Activated CD8-positive, alpha-beta T cell treated with anti-CD3 and anti-CD28 coated beads for 36 hours (primary cell): Measurements from ENCODE around the gene REL. TPM values are rescaled to one million over a fixed set of nuclear protein-coding genes. Genes with fewer than 3 reads are reported as not detected.

Experiments
- ATAC-seq: fragments of 200-7000 bp; cut with Tn5 transposase; one replicate; pipeline ENCODE4 v1.10.0; 2021; ENCODE audit warnings: mild to moderate bottlenecking, moderate library complexity
- CTCF ChIA-PET: fragments of 350-600 bp; sonication (Branson Sonifier 250); formaldehyde crosslinking; loops from one replicate; lab custom pipeline; 2021; ENCODE audit warnings: antibody characterized with exemption; lab: Charles Lee
- POLR2A ChIA-PET: fragments of 350-600 bp; sonication (Branson Sonifier 250); formaldehyde crosslinking; loops from one replicate; lab custom pipeline; 2021; ENCODE audit warnings: antibody characterized with exemption; lab: Charles Lee
- DNase-seq: peaks from one replicate; pipeline ENCODE4 v3.0.0-alpha.2; 2020
- H3K27ac Mint-ChIP-seq: one replicate; pipeline ENCODE4 v1.8.0; 2021; ENCODE audit warnings: mild to moderate bottlenecking, mixed read lengths
- H3K27me3 Mint-ChIP-seq: one replicate; pipeline ENCODE4 v1.8.0; 2021; ENCODE audit warnings: mixed read lengths
- H3K36me3 Mint-ChIP-seq: one replicate; pipeline ENCODE4 v1.8.0; 2021; ENCODE audit warnings: low read depth, mixed read lengths
- H3K4me1 Mint-ChIP-seq: one replicate; pipeline ENCODE4 v1.8.0; 2021; ENCODE audit warnings: low read depth, mixed read lengths
- H3K4me3 Mint-ChIP-seq: one replicate; pipeline ENCODE4 v1.8.0; 2021; ENCODE audit warnings: mild to moderate bottlenecking, moderate library complexity, mixed read lengths
- H3K9me3 Mint-ChIP-seq: one replicate; pipeline ENCODE4 v1.8.0; 2021; ENCODE audit warnings: mixed read lengths
- intact Hi-C: fragments of 100-400 bp; cut with micrococcal nuclease; formaldehyde crosslinking; loops from one replicate; pipeline ENCODE4 v1.10.0; 2022
- total RNA-seq, 2 experiments: library from RNA; stranded (reverse); gene quantifications; one replicate each; pipeline ENCODE4 v1.2.3, GENCODE V29; 2021
- TF ChIP-seq, protein P1 (sequence below): fragments of 200-600 bp; IDR thresholded peaks from one replicate; pipeline ENCODE4 v1.8.0; 2022; ENCODE audit warnings: antibody characterized with exemption, mild to moderate bottlenecking

REL gene
- total RNA-seq, 2 experiments from 2014 or later, result 84.7 to 85.3 TPM

DNA sequence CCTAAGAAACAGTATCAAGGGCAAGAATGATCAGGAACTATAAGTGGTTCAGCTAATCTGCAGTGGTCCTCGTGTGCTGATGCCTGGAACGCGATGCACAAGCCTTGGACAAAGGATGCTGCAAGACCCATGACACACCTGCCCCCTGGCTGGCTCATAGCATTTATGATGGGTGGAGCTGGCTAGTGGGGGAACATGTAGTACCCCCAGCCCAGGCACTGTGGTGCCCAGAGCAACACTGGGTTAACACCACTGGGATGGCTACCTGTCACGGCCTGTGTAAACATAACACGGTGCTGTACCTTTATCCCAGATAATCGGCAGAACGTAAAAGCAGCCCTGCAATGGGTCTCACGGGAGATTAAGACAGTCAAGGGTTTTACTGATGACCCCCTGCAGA lies 75.8 kb downstream of the REL start:
- ChIA-PET POLR2A (no interaction called here), CTCF (interaction anchor here (1.2 to 1.6 kb wide), 2 partner anchors 12 to 16 kb away, joined by 5 to 6 read pairs; no protein-coding TSS in a partner anchor)
- TF ChIP-seq, protein P1, sequence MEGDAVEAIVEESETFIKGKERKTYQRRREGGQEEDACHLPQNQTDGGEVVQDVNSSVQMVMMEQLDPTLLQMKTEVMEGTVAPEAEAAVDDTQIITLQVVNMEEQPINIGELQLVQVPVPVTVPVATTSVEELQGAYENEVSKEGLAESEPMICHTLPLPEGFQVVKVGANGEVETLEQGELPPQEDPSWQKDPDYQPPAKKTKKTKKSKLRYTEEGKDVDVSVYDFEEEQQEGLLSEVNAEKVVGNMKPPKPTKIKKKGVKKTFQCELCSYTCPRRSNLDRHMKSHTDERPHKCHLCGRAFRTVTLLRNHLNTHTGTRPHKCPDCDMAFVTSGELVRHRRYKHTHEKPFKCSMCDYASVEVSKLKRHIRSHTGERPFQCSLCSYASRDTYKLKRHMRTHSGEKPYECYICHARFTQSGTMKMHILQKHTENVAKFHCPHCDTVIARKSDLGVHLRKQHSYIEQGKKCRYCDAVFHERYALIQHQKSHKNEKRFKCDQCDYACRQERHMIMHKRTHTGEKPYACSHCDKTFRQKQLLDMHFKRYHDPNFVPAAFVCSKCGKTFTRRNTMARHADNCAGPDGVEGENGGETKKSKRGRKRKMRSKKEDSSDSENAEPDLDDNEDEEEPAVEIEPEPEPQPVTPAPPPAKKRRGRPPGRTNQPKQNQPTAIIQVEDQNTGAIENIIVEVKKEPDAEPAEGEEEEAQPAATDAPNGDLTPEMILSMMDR, result no peak
- Mint-ChIP-seq H3K27me3 (no peaks in the 10 kb centered on the region), H3K36me3 (peaks cover 29% of the 10 kb centered on the region), H3K27ac (no peak overlapping the region), H3K9me3 (no peaks in the 10 kb centered on the region), H3K4me3 (no peak overlapping the region), H3K4me1 (peaks cover 10% of the 10 kb centered on the region)
- DNase-seq (no peak), ATAC-seq (no peak)
- intact Hi-C loops, result no loop called here

DNA sequence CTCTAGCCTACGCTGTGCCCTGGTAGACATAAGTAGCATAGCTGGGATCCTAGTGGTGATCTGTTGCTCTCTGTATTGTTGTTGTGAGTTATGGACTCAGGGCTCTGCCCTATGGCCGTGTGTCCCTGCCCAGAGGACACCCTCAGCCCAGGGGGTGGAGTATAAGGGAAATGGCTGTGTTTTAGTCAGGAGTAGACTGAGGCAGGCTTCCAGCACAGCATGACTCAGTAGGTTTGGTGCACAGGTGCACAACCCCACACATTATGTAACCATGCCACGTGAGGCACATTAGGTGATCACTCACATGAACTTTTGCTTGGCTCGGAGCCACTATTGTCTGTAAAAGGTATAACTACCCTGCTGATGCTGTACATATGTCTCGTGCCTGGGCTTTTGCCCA lies 76.3 kb downstream of the REL start:
- POLR2A ChIA-PET, result interaction anchor here (0.7 kb wide), 1 partner anchor 14 kb away, joined by 3 read pairs; no protein-coding TSS in a partner anchor
- TF ChIP-seq, protein P1, result no peak
- CTCF ChIA-PET, result interaction anchor here (1.1 to 1.6 kb wide), 3 partner anchors 12 to 159 kb away, joined by 3 to 6 read pairs (median 5); no protein-coding TSS in a partner anchor
- Mint-ChIP-seq H3K27me3 (no peaks in the 10 kb centered on the region), H3K27ac (no peak overlapping the region), H3K4me1 (peaks cover 10% of the 10 kb centered on the region), H3K4me3 (no peak overlapping the region), H3K36me3 (peaks cover 30% of the 10 kb centered on the region), H3K9me3 (no peaks in the 10 kb centered on the region)
- intact Hi-C loops, result no loop called here
- ATAC-seq, result no peak
- DNase-seq, result no peak

DNA sequence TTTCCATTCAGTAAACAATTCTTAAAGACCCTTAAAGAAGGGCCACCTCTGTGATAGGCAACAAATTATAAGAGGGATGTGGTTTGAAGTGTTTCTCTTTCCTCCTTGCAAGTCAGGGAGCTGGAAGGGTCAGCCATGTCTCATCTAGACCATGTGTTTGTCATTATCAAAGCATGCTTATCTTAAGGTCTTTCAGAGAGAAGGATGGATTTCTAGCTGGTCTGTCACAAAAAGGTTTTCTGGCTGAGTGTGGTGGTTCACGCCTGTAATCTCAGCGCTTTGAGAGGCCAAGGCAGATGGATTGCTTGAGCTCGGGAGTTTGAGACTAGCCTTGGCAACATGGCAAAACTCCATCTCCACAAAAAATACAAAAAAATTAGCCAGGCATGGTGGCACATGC lies 77.0 kb downstream of the REL start:
- no peaks in the 10 kb centered on the region for H3K27me3 Mint-ChIP-seq

DNA sequence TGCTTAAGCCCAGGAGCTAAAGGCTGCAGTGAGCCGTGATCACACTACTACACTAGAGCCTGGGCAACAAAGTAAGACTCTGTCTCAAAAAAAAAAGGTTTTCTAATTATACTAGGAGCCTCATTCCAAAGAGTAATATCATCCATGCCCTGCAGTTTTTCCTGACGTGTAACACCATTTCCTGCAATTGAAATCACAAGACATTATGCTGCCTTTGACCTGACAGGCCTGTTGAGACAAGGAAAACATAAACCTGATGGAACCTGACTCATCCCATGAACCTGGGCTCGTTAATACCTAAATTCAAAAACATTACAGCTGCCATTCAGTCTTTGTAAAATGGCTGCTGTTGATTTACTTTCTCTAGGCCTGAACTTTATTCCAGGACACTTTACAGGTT lies 77.4 kb downstream of the REL start:
- TF ChIP-seq, protein P1, result no peak
- ChIA-PET POLR2A (interaction anchor here (1.0 kb wide), 1 partner anchor 14 kb away, joined by 3 read pairs; no protein-coding TSS in a partner anchor), CTCF (interaction anchor here (1.1 to 1.6 kb wide), 2 partner anchors 17 to 160 kb away, joined by 3 to 6 read pairs; no protein-coding TSS in a partner anchor)
- Mint-ChIP-seq H3K36me3 (peaks cover 21% of the 10 kb centered on the region), H3K4me1 (peaks cover 11% of the 10 kb centered on the region), H3K9me3 (no peaks in the 10 kb centered on the region), H3K27ac (no peak overlapping the region), H3K27me3 (no peaks in the 10 kb centered on the region), H3K4me3 (no peak overlapping the region)
- intact Hi-C loops, result no loop called here
- no peak for DNase-seq
- ATAC-seq, result no peak

More for the DNA sequence above, 77.0 kb downstream of the REL start:
- TF ChIP-seq, protein P1, result no peak
- Mint-ChIP-seq H3K36me3 (peaks cover 25% of the 10 kb centered on the region), H3K9me3 (no peaks in the 10 kb centered on the region), H3K4me3 (no peak overlapping the region), H3K4me1 (peaks cover 10% of the 10 kb centered on the region), H3K27ac (no peak overlapping the region)
- DNase-seq, result no peak
- intact Hi-C loops, result no loop called here
- ChIA-PET POLR2A (interaction anchor here (0.7 to 1.0 kb wide), 2 partner anchors 13 kb away, joined by 3 read pairs; no protein-coding TSS in a partner anchor), CTCF (interaction anchor here (1.1 to 1.6 kb wide), 2 partner anchors 17 to 159 kb away, joined by 3 to 6 read pairs; no protein-coding TSS in a partner anchor)
- no peak for ATAC-seq

DNA sequence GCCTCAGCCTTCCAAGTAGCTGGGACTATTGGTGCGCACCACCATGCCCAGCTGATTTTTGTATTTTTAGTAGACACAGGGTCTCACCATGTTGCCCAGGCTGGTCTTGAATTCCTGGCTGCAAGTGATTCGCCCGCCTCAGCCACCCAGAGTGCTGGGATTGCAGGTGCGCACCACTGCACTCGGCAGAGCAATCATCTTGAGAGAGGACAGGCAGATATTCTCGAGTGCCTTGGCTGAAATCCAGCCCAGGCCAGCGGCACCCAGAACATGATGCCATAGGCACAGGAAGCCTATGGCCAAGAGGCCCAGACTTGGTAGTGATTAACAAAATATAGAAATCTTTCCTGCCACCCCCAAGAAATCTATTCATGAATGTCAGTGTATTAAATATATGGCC lies 78.1 kb downstream of the REL start:
- CTCF ChIA-PET, result no interaction called here
- DNase-seq (no peak), ATAC-seq (no peak)
- POLR2A ChIA-PET, result no interaction called here
- H3K4me3 Mint-ChIP-seq, result no peak overlapping the region
- no peaks in the 10 kb centered on the region for H3K27me3 Mint-ChIP-seq
- H3K36me3 Mint-ChIP-seq, result peaks cover 20% of the 10 kb centered on the region
- intact Hi-C loops, result no loop called here
- no peaks in the 10 kb centered on the region for H3K9me3 Mint-ChIP-seq
- TF ChIP-seq, protein P1, result no peak
- H3K4me1 Mint-ChIP-seq, result peaks cover 11% of the 10 kb centered on the region
- H3K27ac Mint-ChIP-seq, result no peak overlapping the region
